SK-N-MC (cell line): ENCODE data around the gene MYH9.

Source experiments
- EZH2 ChIP-seq: fragments of 200-600 bp; sonication (generic); IDR thresholded peaks from one replicate; pipeline ENCODE4 v1.6.1; 2017; ENCODE audit warnings: antibody characterized with exemption
- POLR2AphosphoS5 ChIP-seq: IDR thresholded peaks from 2 replicates; pipeline ENCODE4 v1.6.1; 2012; ENCODE audit warnings: mild to moderate bottlenecking, low read depth, low read length, borderline replicate concordance

DNA sequence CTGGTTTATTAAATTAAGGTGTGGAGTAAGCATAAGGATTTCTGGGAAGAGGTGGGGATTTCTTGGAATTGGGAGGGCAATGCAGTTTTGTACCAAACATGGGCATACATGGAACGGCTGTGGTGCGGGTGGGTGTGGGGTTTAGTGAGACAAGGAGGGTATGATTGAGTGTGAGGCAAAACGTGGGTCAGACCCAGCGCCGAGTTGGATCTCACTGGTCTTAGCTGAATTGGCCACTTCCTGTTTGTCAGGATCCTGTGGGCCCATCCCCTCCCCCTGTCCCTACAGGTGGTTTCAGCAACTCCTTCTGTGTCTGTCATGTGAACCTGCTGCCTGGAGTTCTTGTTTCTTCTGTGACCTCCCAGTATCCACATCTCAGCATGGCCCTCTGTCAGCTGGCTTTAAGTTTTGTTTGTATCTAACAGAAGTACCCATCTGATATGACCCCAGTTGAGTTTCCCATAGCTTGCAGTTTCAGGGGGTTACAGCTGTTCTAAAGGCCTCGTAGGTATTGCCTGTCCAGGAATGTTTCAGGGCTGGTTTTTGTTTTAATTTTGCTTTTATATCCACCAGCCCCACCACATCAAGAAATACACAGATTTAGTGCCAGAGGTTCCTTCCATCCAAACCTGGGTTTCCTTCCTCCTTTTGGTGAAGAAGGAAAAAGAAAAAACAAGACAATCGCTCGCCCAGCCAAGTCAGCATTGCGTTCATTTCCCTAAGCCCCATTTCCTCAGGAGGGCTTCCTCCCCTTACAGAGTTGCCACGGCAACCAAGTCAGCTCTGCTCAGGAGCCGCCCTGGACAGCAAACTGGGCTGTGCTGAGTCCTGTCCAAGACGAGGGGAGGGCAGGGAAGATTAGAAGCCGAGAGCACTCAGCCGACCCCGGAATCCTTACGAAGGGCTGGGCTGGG is 128.8 kb downstream of the MYH9 start:
- TF ChIP-seq EZH2 (no peak), POLR2AphosphoS5 (no peak)
